Activated T-helper 17 cell treated with anti-CD3 and anti-CD28 coated beads, Interleukin-2, amount 50 U/mL, for 72 hours (primary cell): ENCODE results near the gene PPIL4. TPM values are rescaled to one million over a fixed set of nuclear protein-coding genes. Genes with fewer than 3 reads are reported as not detected.

Source experiments
- ATAC-seq: fragments of 150-1000 bp; cut with Tn5 transposase; replicated peaks from 2 replicates; pipeline ENCODE4 v1.10.0; 2021; ENCODE audit warnings: mild to moderate bottlenecking, moderate library complexity
- H3K27ac Mint-ChIP-seq: one replicate; pipeline ENCODE4 v1.8.0; 2022; ENCODE audit warnings: mixed read lengths
- H3K27me3 Mint-ChIP-seq: one replicate; pipeline ENCODE4 v1.8.0; 2022; ENCODE audit warnings: mixed read lengths
- H3K36me3 Mint-ChIP-seq: one replicate; pipeline ENCODE4 v1.8.0; 2022; ENCODE audit warnings: low read depth, mild to moderate bottlenecking, mixed read lengths
- H3K4me1 Mint-ChIP-seq: one replicate; pipeline ENCODE4 v1.8.0; 2022; ENCODE audit warnings: mixed read lengths
- H3K4me3 Mint-ChIP-seq: one replicate; pipeline ENCODE4 v1.8.0; 2022; ENCODE audit warnings: mild to moderate bottlenecking, mixed read lengths
- H3K9me3 Mint-ChIP-seq: one replicate; pipeline ENCODE4 v1.8.0; 2022; ENCODE audit warnings: mixed read lengths
- total RNA-seq, 2 donors: library from RNA; stranded (reverse); gene quantifications; one replicate each; pipeline ENCODE4 v1.2.3, GENCODE V29; 2022

PPIL4 gene, protein sequence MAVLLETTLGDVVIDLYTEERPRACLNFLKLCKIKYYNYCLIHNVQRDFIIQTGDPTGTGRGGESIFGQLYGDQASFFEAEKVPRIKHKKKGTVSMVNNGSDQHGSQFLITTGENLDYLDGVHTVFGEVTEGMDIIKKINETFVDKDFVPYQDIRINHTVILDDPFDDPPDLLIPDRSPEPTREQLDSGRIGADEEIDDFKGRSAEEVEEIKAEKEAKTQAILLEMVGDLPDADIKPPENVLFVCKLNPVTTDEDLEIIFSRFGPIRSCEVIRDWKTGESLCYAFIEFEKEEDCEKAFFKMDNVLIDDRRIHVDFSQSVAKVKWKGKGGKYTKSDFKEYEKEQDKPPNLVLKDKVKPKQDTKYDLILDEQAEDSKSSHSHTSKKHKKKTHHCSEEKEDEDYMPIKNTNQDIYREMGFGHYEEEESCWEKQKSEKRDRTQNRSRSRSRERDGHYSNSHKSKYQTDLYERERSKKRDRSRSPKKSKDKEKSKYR
- total RNA-seq, result 10 to 100 TPM; 19.8 to 24.7 TPM

DNA sequence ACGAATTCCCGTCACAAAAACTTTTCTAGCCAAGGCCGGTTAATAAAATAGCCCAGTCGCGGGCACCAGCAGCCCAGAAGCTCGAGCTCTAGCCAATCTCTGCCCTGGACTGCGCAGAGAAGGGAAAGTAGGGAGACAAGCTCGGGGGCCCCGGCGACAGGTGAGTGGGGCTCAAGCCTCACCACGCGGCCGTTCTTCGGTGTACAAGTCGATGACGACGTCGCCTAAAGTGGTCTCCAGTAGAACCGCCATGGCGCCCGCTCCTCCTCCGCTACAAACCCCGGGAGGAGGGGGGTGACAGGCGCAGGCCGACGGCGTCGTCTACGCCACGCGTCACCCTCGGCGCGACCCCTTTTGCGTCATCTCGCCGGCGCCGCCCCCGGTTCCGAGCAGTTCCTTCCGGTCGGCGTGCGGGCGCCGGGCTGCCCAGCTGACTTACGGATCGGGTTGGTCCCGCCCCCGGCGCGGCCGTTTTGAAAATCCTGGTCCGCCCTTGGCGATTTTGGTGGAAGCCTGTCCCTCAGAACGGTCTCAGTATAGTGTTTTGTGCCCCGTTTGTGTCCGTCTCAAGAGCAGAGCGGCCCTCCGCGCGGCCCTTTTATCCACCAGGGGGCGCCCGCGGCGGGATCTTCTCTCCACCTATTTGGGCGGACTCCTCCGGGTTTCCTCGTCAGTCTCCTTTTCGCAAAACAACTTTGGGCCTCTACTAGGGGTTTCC, at the start of gene PPIL4:
Gene PPIL4 (minus strand): TSS at position 290 of the 718 bp plus-strand sequence. CDS start 38 bp downstream, at position 252.
- no peaks in the 10 kb centered on the region for H3K27me3 Mint-ChIP-seq
- H3K27ac Mint-ChIP-seq, result peak within 1 kb of the TSS; percentile 99
- H3K4me1 Mint-ChIP-seq, result peaks cover 16% of the 10 kb centered on the region
- H3K36me3 Mint-ChIP-seq, result peaks cover 27% of the 10 kb centered on the region
- peak; percentile 96 for ATAC-seq
- H3K9me3 Mint-ChIP-seq, result no peaks in the 10 kb centered on the region
- H3K4me3 Mint-ChIP-seq, result peak within 1 kb of the TSS; percentile 99

GRCh38 chr6:149593408-149593807, 47.6 kb upstream of the PPIL4 start:
- H3K27me3 Mint-ChIP-seq, result no peaks in the 10 kb centered on the region
- no peak overlapping the region for H3K27ac Mint-ChIP-seq
- peaks cover 76% of the 10 kb centered on the region for H3K36me3 Mint-ChIP-seq
- no peaks in the 10 kb centered on the region for H3K9me3 Mint-ChIP-seq
- H3K4me1 Mint-ChIP-seq, result no peaks in the 10 kb centered on the region
- no peak for ATAC-seq
- no peak overlapping the region for H3K4me3 Mint-ChIP-seq

GRCh38 chr6:149592983-149593382, 47.1 kb upstream of the PPIL4 start:
- ATAC-seq, result no peak
- H3K4me1 Mint-ChIP-seq, result no peaks in the 10 kb centered on the region
- peaks cover 72% of the 10 kb centered on the region for H3K36me3 Mint-ChIP-seq
- no peaks in the 10 kb centered on the region for H3K9me3 Mint-ChIP-seq
- H3K27me3 Mint-ChIP-seq, result no peaks in the 10 kb centered on the region
- no peak overlapping the region for H3K27ac Mint-ChIP-seq
- no peak overlapping the region for H3K4me3 Mint-ChIP-seq

DNA sequence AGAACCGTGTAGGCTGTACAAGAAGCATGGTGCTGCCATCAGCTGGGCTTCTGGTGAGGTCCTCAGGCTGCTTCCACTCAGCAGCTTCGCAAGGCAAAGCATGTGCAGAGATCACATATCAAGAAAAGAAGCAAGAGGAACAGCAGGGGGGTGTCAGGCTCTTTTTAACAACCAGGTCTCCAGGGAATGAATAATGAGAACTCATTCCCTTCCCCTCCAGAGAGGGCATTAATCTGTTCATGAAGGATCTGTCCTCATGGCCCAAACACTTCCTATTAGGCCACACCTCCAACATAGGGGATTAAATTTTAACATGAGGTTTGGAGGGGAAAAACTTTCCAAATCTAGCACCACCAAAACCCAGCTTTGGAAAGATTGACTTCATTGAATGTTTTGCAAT, 40.3 kb upstream of the PPIL4 start:
- no peak for ATAC-seq
- no peaks in the 10 kb centered on the region for H3K4me1 Mint-ChIP-seq
- H3K4me3 Mint-ChIP-seq, result no peak overlapping the region
- peak overlapping the region; percentile 41 for H3K27ac Mint-ChIP-seq
- peaks cover 70% of the 10 kb centered on the region for H3K36me3 Mint-ChIP-seq
- H3K9me3 Mint-ChIP-seq, result no peaks in the 10 kb centered on the region
- H3K27me3 Mint-ChIP-seq, result no peaks in the 10 kb centered on the region

DNA sequence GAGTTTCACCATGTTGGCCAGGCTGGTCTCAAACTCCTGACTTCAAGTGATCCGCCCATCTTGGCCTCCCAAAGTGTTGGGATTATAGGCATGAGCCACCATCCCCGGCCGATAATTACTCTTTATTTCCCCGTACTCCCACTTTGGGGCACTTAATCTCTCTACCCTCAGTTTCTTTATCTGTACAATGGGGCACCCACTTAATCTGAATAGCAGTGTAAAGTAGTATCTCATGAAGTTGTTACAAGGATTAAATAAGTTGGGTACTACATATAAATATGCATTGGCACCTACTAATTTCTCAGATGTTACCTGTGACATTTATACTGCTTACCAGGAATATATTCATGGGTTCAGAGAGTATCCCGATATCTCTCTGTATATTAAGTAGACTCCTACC, 35.5 kb upstream of the PPIL4 start:
- peaks cover 75% of the 10 kb centered on the region for H3K36me3 Mint-ChIP-seq
- no peaks in the 10 kb centered on the region for H3K9me3 Mint-ChIP-seq
- H3K4me1 Mint-ChIP-seq, result no peaks in the 10 kb centered on the region
- H3K4me3 Mint-ChIP-seq, result no peak overlapping the region
- H3K27me3 Mint-ChIP-seq, result no peaks in the 10 kb centered on the region
- no peak overlapping the region for H3K27ac Mint-ChIP-seq
- ATAC-seq, result no peak

GRCh38 chr6:149580880-149581279, 35.0 kb upstream of the PPIL4 start:
- Mint-ChIP-seq H3K27me3 (no peaks in the 10 kb centered on the region), H3K9me3 (no peaks in the 10 kb centered on the region), H3K36me3 (peaks cover 71% of the 10 kb centered on the region), H3K27ac (no peak overlapping the region), H3K4me1 (no peaks in the 10 kb centered on the region), H3K4me3 (no peak overlapping the region)
- ATAC-seq, result no peak

GRCh38 chr6:149567945-149568585, 22.2 kb upstream of the PPIL4 start:
- no peaks in the 10 kb centered on the region for H3K27me3 Mint-ChIP-seq
- peak overlapping the region; percentile 90 for H3K4me3 Mint-ChIP-seq
- no peak for ATAC-seq
- no peaks in the 10 kb centered on the region for H3K9me3 Mint-ChIP-seq
- no peak overlapping the region for H3K27ac Mint-ChIP-seq
- H3K4me1 Mint-ChIP-seq, result peaks cover 5% of the 10 kb centered on the region
- no peaks in the 10 kb centered on the region for H3K36me3 Mint-ChIP-seq

- Mint-ChIP-seq H3K4me1 (peaks cover 5% of the 10 kb centered on the region), H3K4me3 (peak overlapping the region; percentile 90), H3K27ac (peak overlapping the region; percentile 48), H3K27me3 (no peaks in the 10 kb centered on the region), H3K9me3 (no peaks in the 10 kb centered on the region), H3K36me3 (no peaks in the 10 kb centered on the region)
- no peak for ATAC-seq
Observed at GRCh38 chr6:149567194-149567586, 21.3 kb upstream of the PPIL4 start.

DNA sequence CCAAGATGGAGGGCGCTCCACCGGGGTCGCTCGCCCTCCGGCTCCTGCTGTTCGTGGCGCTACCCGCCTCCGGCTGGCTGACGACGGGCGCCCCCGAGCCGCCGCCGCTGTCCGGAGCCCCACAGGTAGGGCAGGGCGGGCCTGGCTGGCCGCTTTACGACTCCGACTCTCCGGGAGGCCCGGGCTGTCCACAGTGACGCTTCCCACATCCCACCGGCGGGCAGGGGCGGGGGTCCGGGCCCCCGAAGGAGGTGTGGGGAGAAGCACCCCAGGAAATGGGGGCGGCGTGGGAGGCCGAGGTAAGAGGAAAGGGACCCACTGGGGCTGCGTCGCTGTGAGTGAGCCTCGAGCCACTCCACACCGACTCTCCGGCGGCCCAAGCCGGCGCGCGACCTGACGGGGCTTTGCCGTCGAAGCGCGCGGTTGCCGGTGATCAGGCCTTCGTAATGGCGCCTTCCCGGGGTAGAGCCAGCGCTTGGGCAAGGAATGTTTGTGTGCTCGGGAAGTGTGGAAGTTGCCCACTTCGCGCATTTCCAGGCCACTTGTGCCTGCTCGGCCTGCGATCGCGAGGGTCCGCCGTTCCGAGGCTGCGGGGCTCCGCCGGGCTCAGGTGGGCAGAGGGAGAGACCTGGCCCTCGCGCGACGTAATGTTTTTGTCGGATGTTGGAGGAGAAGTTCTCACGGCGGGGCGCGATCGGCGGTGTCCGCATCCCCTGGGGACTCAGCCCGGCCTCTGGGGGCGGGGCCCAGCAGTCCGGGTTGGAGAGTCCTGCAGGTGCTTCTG, 20.8 kb upstream of the PPIL4 start:
- peaks cover 5% of the 10 kb centered on the region for H3K4me1 Mint-ChIP-seq
- H3K27ac Mint-ChIP-seq, result peak overlapping the region; percentile 48
- H3K4me3 Mint-ChIP-seq, result peak overlapping the region; percentile 90
- H3K27me3 Mint-ChIP-seq, result no peaks in the 10 kb centered on the region
- no peaks in the 10 kb centered on the region for H3K9me3 Mint-ChIP-seq
- no peaks in the 10 kb centered on the region for H3K36me3 Mint-ChIP-seq
- peak; percentile 42 for ATAC-seq

GRCh38 chr6:149565527-149566409, 19.9 kb upstream of the PPIL4 start, which contains the start of gene GINM1:
GINM1 (plus strand) TSS chr6:149566375; CDS start chr6:149566415, 40 bp downstream.
- peaks cover 5% of the 10 kb centered on the region for H3K4me1 Mint-ChIP-seq
- ATAC-seq, result peak; percentile 92
- H3K27me3 Mint-ChIP-seq, result no peaks in the 10 kb centered on the region
- H3K27ac Mint-ChIP-seq, result peak within 1 kb of the TSS; percentile 85
- H3K36me3 Mint-ChIP-seq, result no peaks in the 10 kb centered on the region
- peak within 1 kb of the TSS; percentile 90 for H3K4me3 Mint-ChIP-seq
- H3K9me3 Mint-ChIP-seq, result no peaks in the 10 kb centered on the region

GRCh38 chr6:149563928-149564325, 18.1 kb upstream of the PPIL4 start:
- ATAC-seq, result no peak
- Mint-ChIP-seq H3K9me3 (no peaks in the 10 kb centered on the region), H3K4me3 (no peak overlapping the region), H3K36me3 (no peaks in the 10 kb centered on the region), H3K4me1 (peaks cover 5% of the 10 kb centered on the region), H3K27ac (no peak overlapping the region), H3K27me3 (no peaks in the 10 kb centered on the region)

- Mint-ChIP-seq H3K27me3 (no peaks in the 10 kb centered on the region), H3K36me3 (no peaks in the 10 kb centered on the region), H3K4me1 (peaks cover 5% of the 10 kb centered on the region), H3K4me3 (no peak overlapping the region), H3K9me3 (no peaks in the 10 kb centered on the region), H3K27ac (no peak overlapping the region)
- ATAC-seq, result no peak
Observed at GRCh38 chr6:149563203-149563927, 17.5 kb upstream of the PPIL4 start.

DNA sequence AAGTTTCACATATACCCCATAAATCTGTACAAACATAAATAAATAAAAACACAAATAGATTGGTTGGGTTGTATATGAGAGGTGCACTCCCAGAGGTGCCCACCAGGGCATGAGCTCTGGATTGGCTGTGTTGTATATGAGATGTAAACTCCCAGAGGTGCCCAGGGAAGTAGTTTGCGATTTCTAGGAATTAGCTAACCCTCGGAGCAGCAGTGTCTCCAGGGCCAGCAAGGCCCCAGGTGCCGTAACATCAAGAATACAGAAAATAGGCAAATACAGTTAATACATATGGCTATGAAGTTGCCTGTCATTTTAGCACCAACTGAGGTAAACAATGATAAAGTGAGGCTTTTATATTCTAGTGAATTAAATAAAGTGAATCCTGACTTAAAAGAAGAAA, 14.9 kb upstream of the PPIL4 start:
- no peaks in the 10 kb centered on the region for H3K4me1 Mint-ChIP-seq
- no peak for ATAC-seq

More for the DNA sequence above, 14.9 kb upstream of the PPIL4 start:
- H3K27me3 Mint-ChIP-seq, result no peaks in the 10 kb centered on the region
- no peak overlapping the region for H3K27ac Mint-ChIP-seq
- no peaks in the 10 kb centered on the region for H3K9me3 Mint-ChIP-seq
- H3K36me3 Mint-ChIP-seq, result no peaks in the 10 kb centered on the region
- no peak overlapping the region for H3K4me3 Mint-ChIP-seq
